ENCODE measurements around the gene APOBEC3G. TPM values are rescaled to one million over a fixed set of nuclear protein-coding genes. Genes with fewer than 3 reads are reported as not detected.

APOBEC3G gene
- polyA plus RNA-seq, 3 donors, result 33.3 to 73.6 (median 64.5) TPM

DNA sequence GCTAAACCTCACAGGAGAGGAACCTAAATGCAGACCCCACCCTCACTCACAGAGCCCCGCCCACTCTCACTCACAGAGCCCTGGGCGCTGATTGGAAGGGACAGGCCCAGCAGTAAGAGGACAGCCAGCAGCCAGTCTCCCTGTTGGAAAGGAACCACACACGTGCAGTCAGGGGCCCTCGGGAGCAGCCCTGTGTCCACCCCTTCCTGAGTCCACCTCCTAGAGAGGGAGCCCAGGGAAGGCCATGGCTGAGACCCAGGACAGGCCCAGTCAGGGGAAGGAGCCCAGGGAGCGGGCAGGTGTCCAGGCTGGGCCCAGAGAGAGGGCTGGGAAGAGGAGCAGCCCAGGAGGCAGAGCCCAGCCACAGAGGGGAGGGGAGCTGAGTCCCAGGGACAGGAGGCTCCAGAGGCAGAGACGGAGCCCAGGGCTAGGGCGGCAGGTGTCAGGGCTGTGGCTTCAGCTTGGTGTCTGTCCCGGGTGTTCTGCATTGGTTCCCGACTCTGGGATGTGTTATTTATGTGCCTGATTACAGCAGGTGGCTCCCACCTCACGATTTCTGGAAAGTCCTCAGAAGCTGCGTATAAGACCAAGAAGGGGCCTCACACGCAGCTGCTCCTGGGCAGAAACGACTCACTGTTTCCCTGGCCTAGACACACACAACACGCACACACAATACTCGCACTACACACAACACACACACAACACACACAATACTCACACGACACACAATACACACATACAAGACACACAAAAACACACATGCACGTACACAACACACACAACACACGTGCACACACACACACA is 11.0 kb downstream of the APOBEC3G start:
- Mint-ChIP-seq H3K27me3 (ENCODE audit: low read depth in 3 of 3) (peaks cover 2 to 12% (median 5%) of the 10 kb centered on the region in 3 donors), H3K27ac (peak overlapping the region in 1 of 7 donors; percentile 61), H3K9me3 (no peaks in the 10 kb centered on the region), H3K36me3 (peaks cover 10 to 17% of the 10 kb centered on the region in 2 donors), H3K4me1 (peaks cover 22% of the 10 kb centered on the region), H3K4me3 (no peak overlapping the region)
- H3K36me3 ChIP-seq (replicated peaks in 1 of 2; ENCODE audit: control insufficient read depth in 1 of 2, insufficient read depth in 2 of 2, low read length in 2 of 2), result peaks cover 0 to 16% of the 10 kb centered on the region in 2 donors
- H3K79me2 ChIP-seq (ENCODE audit: insufficient read depth, low read length), result no peaks in the 10 kb centered on the region
- H3K4me2 ChIP-seq (replicated peaks; ENCODE audit: extremely low read depth, low read length, poor library complexity, severe bottlenecking), result no peak overlapping the region
- no peak overlapping the region for H3K9ac ChIP-seq (ENCODE audit: insufficient read depth, low read length, poor library complexity, severe bottlenecking)
- no peak for DNase-seq
- H3K27ac ChIP-seq (ENCODE audit: low read depth in 1 of 2, low read length in 2 of 2), result no peak overlapping the region
- H3K4me3 ChIP-seq (replicated peaks in 1 of 3; ENCODE audit: low read depth in 2 of 3, low read length in 3 of 3), result no peak overlapping the region
- no peak overlapping the region for H2AFZ ChIP-seq (ENCODE audit: insufficient read depth, low read depth, low read length, poor library complexity, severe bottlenecking)
- H3K27me3 ChIP-seq (ENCODE audit: control insufficient read depth in 2 of 2, insufficient read depth in 2 of 2, low read length in 2 of 2), result no peaks in the 10 kb centered on the region
- TF ChIP-seq, protein P1, sequence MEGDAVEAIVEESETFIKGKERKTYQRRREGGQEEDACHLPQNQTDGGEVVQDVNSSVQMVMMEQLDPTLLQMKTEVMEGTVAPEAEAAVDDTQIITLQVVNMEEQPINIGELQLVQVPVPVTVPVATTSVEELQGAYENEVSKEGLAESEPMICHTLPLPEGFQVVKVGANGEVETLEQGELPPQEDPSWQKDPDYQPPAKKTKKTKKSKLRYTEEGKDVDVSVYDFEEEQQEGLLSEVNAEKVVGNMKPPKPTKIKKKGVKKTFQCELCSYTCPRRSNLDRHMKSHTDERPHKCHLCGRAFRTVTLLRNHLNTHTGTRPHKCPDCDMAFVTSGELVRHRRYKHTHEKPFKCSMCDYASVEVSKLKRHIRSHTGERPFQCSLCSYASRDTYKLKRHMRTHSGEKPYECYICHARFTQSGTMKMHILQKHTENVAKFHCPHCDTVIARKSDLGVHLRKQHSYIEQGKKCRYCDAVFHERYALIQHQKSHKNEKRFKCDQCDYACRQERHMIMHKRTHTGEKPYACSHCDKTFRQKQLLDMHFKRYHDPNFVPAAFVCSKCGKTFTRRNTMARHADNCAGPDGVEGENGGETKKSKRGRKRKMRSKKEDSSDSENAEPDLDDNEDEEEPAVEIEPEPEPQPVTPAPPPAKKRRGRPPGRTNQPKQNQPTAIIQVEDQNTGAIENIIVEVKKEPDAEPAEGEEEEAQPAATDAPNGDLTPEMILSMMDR (IDR thresholded peaks at IDR 0.05), result no peak
- no peaks in the 10 kb centered on the region for H4K20me1 ChIP-seq (ENCODE audit: insufficient read depth, low read length)
- 91% methylated on average over 16 of the region's 18 CpGs for WGBS (ENCODE audit: insufficient coverage)
- intact Hi-C loops (cut with micrococcal nuclease), result no loop called here
- H3K4me1 ChIP-seq (ENCODE audit: control insufficient read depth in 1 of 2, insufficient read depth in 2 of 2, low read length in 2 of 2), result peaks cover 9 to 17% of the 10 kb centered on the region in 2 donors
- H3K9me3 ChIP-seq (replicated peaks in 1 of 2; ENCODE audit: control insufficient read depth in 1 of 2, insufficient read depth in 1 of 2, low read length in 2 of 2), result no peaks in the 10 kb centered on the region

DNA sequence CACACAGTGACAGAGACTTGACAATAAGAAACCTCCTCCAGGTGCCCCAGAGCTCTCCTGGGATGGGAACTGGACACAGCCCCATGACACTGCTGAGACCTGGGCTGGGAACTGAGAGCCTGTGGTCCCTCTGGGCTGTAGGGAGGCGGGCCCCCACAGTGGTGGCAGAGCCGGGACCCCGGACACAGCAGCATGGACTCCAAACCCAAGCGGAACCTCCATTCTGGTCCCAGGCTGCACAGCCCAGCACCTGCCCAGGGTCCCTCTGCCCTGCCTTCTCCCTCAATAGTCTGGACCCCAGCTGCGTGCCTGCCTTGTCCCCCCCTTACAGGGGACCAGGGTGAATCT is 11.6 kb downstream of the APOBEC3G start:
- Histone ChIP-seq H3K27me3 (ENCODE audit: control insufficient read depth in 2 of 2, insufficient read depth in 2 of 2, low read length in 2 of 2) (no peaks in the 10 kb centered on the region), H3K27ac (ENCODE audit: low read depth in 1 of 2, low read length in 2 of 2) (no peak overlapping the region), H3K36me3 (replicated peaks in 1 of 2; ENCODE audit: control insufficient read depth in 1 of 2, insufficient read depth in 2 of 2, low read length in 2 of 2) (peaks cover 0 to 11% of the 10 kb centered on the region in 2 donors), H3K4me3 (replicated peaks in 1 of 3; ENCODE audit: low read depth in 2 of 3, low read length in 3 of 3) (no peak overlapping the region), H3K4me1 (ENCODE audit: control insufficient read depth in 1 of 2, insufficient read depth in 2 of 2, low read length in 2 of 2) (peaks cover 9 to 17% of the 10 kb centered on the region in 2 donors), H3K79me2 (ENCODE audit: insufficient read depth, low read length) (no peaks in the 10 kb centered on the region), H4K20me1 (ENCODE audit: insufficient read depth, low read length) (no peaks in the 10 kb centered on the region), H3K9me3 (replicated peaks in 1 of 2; ENCODE audit: control insufficient read depth in 1 of 2, insufficient read depth in 1 of 2, low read length in 2 of 2) (no peaks in the 10 kb centered on the region), H2AFZ (ENCODE audit: insufficient read depth, low read depth, low read length, poor library complexity, severe bottlenecking) (no peak overlapping the region), H3K4me2 (replicated peaks; ENCODE audit: extremely low read depth, low read length, poor library complexity, severe bottlenecking) (no peak overlapping the region), H3K9ac (ENCODE audit: insufficient read depth, low read length, poor library complexity, severe bottlenecking) (no peak overlapping the region)
- no peak for DNase-seq
- Mint-ChIP-seq H3K9me3 (no peaks in the 10 kb centered on the region), H3K27ac (peak overlapping the region in 1 of 7 donors; percentile 28), H3K4me3 (no peak overlapping the region), H3K27me3 (ENCODE audit: low read depth in 3 of 3) (peaks cover 2 to 12% (median 5%) of the 10 kb centered on the region in 3 donors), H3K4me1 (peaks cover 22% of the 10 kb centered on the region), H3K36me3 (peaks cover 9 to 11% of the 10 kb centered on the region in 2 donors)
- 88% methylated on average over 5 of the region's 5 CpGs for WGBS (ENCODE audit: insufficient coverage)
- intact Hi-C loops (cut with micrococcal nuclease), result no loop called here
- TF ChIP-seq, protein P1 (IDR thresholded peaks at IDR 0.05), result no peak
